ENCODE data around the gene PTCH1.

The PTCH1 gene

GRCh38 chr9:95440447-95440846 is 76.3 kb downstream of the PTCH1 start:
- no peak for DNase-seq (ENCODE audit: low read depth)

GRCh38 chr9:95438561-95439357 is 78.0 kb downstream of the PTCH1 start:
- no peak for DNase-seq (ENCODE audit: low read depth)

GRCh38 chr9:95437559-95437958 is 79.2 kb downstream of the PTCH1 start:
- no peak for DNase-seq (ENCODE audit: low read depth)

GRCh38 chr9:95436416-95436815 is 80.4 kb downstream of the PTCH1 start:
- DNase-seq (ENCODE audit: low read depth): no peak

- no peak for DNase-seq (ENCODE audit: low read depth)
Measured at GRCh38 chr9:95435074-95435728, 81.6 kb downstream of the PTCH1 start.

- DNase-seq (ENCODE audit: low read depth): no peak
Measured at GRCh38 chr9:95434116-95435073, 82.4 kb downstream of the PTCH1 start.

GRCh38 chr9:95433096-95433819 is 83.5 kb downstream of the PTCH1 start:
- peak; percentile 12 for DNase-seq (ENCODE audit: low read depth)

- no peak for DNase-seq (ENCODE audit: low read depth)
Measured at GRCh38 chr9:95431286-95431685, 85.5 kb downstream of the PTCH1 start.

GRCh38 chr9:95429948-95430620 is 86.7 kb downstream of the PTCH1 start:
- no peak for DNase-seq (ENCODE audit: low read depth)

GRCh38 chr9:95429096-95429495 is 87.7 kb downstream of the PTCH1 start:
- DNase-seq (ENCODE audit: low read depth): no peak

- peak; percentile 56 for DNase-seq (ENCODE audit: low read depth)
Measured at GRCh38 chr9:95425910-95426551, 90.7 kb downstream of the PTCH1 start.

GRCh38 chr9:95422650-95423049 is 94.1 kb downstream of the PTCH1 start:
- no peak for DNase-seq (ENCODE audit: low read depth)

GRCh38 chr9:95420518-95420917 is 96.3 kb downstream of the PTCH1 start:
- no peak for DNase-seq (ENCODE audit: low read depth)

- DNase-seq (ENCODE audit: low read depth): no peak
Measured at GRCh38 chr9:95419444-95419843, 97.3 kb downstream of the PTCH1 start.

GRCh38 chr9:95415158-95415557 is 101.6 kb downstream of the PTCH1 start:
- DNase-seq (ENCODE audit: low read depth): peak; percentile 6

GRCh38 chr9:95413793-95414192 is 103.0 kb downstream of the PTCH1 start:
- no peak for DNase-seq (ENCODE audit: low read depth)

- DNase-seq (ENCODE audit: low read depth): no peak
Measured at GRCh38 chr9:95411054-95411892, 105.5 kb downstream of the PTCH1 start.

GRCh38 chr9:95409650-95410426 is 106.9 kb downstream of the PTCH1 start:
- peak; percentile 92 for DNase-seq (ENCODE audit: low read depth)

GRCh38 chr9:95407524-95407923 is 109.2 kb downstream of the PTCH1 start:
- DNase-seq (ENCODE audit: low read depth): no peak

Data from iris pigment epithelial cell (primary cell).